ENCODE results near the gene COX5A.

DNA sequence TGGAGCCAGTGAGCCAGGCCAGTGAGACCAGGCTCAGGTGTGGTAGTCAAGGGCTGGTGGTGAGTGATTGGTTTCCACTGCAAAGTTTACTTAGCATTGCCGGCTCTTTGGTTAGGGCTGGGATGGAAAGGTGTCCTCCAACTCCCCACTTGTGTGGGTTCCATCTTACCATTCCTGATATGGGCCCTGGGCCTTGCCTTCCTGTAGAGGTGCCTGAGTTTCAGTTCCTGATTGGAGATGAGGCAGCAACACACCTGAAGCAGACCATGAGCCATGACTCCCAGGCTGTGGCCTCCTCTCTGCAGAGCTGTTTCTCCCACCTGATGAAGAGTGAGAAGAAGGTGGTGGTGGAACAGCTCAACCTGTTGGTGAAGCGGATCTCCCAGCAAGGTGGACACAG lies 44.9 kb downstream of the COX5A start:
- TF ChIP-seq POLR2A (IDR thresholded peaks at IDR 0.05) (no peak), EP300 (IDR thresholded peaks at IDR 0.05) (no peak)
- TF ChIP-seq, protein P1, sequence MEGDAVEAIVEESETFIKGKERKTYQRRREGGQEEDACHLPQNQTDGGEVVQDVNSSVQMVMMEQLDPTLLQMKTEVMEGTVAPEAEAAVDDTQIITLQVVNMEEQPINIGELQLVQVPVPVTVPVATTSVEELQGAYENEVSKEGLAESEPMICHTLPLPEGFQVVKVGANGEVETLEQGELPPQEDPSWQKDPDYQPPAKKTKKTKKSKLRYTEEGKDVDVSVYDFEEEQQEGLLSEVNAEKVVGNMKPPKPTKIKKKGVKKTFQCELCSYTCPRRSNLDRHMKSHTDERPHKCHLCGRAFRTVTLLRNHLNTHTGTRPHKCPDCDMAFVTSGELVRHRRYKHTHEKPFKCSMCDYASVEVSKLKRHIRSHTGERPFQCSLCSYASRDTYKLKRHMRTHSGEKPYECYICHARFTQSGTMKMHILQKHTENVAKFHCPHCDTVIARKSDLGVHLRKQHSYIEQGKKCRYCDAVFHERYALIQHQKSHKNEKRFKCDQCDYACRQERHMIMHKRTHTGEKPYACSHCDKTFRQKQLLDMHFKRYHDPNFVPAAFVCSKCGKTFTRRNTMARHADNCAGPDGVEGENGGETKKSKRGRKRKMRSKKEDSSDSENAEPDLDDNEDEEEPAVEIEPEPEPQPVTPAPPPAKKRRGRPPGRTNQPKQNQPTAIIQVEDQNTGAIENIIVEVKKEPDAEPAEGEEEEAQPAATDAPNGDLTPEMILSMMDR (IDR thresholded peaks at IDR 0.05), result no peak
